OCI-LY1 (cell line): ENCODE results near the gene LSP1.

Experiments
- H2AFZ ChIP-seq: fragments of 200-600 bp; sonication (generic), shearing (Covaris generic); 2 replicates; pipeline ENCODE4 v1.6.0; 2014; ENCODE audit warnings: antibody characterized with exemption, mild to moderate bottlenecking, low read length
- H3F3A ChIP-seq: fragments of 200-600 bp; sonication (generic), shearing (Covaris generic); 2 replicates; pipeline ENCODE4 v1.6.0; 2014; ENCODE audit warnings: mild to moderate bottlenecking, antibody characterized with exemption, low read length, moderate library complexity; ENCODE audit not compliant: insufficient read depth
- H3K27ac ChIP-seq: fragments of 200-600 bp; sonication (generic); 2 replicates; pipeline ENCODE4 v1.5.1; 2014; ENCODE audit warnings: low read length, mixed run types, mild to moderate bottlenecking, low read depth; ENCODE audit not compliant: poor library complexity, severe bottlenecking
- H3K27me3 ChIP-seq: fragments of 200-600 bp; sonication (generic); 2 replicates; pipeline ENCODE4 v1.6.0; 2014; ENCODE audit warnings: antibody characterized with exemption, mild to moderate bottlenecking, low read length, moderate library complexity; ENCODE audit not compliant: insufficient read depth
- H3K36me3 ChIP-seq: fragments of 200-600 bp; sonication (generic); 2 replicates; pipeline ENCODE4 v1.6.1; 2014; ENCODE audit warnings: mild to moderate bottlenecking, antibody characterized with exemption, low read length, moderate library complexity, mixed read lengths; ENCODE audit not compliant: insufficient read depth
- H3K4me1 ChIP-seq: fragments of 200-600 bp; sonication (generic); 2 replicates; pipeline ENCODE4 v1.5.1; 2014; ENCODE audit warnings: mild to moderate bottlenecking, low read length, moderate library complexity; ENCODE audit not compliant: insufficient read depth, severe bottlenecking
- H3K4me2 ChIP-seq: fragments of 200-600 bp; sonication (generic), shearing (Covaris generic); 2 replicates; pipeline ENCODE4 v1.6.1; 2014; ENCODE audit warnings: low read length
- H3K4me3 ChIP-seq: fragments of 200-600 bp; sonication (generic); 2 replicates; pipeline ENCODE4 v1.5.1; 2014; ENCODE audit warnings: low read length, low read depth, mild to moderate bottlenecking, mixed read lengths; ENCODE audit not compliant: poor library complexity, severe bottlenecking
- H3K79me2 ChIP-seq: fragments of 200-600 bp; shearing (Covaris generic); 2 replicates; pipeline ENCODE4 v1.6.1; 2016; ENCODE audit warnings: mixed run types, low read length, mixed read lengths; ENCODE audit not compliant: insufficient read depth
- H3K9ac ChIP-seq: fragments of 200-600 bp; sonication (generic), shearing (Covaris generic); 2 replicates; pipeline ENCODE4 v1.6.1; 2014; ENCODE audit warnings: mild to moderate bottlenecking, low read length, mixed read lengths
- H3K9me2 ChIP-seq: fragments of 200-600 bp; sonication (generic), shearing (Covaris generic); 2 replicates; pipeline ENCODE4 v1.6.1; 2014; ENCODE audit warnings: low read depth, mild to moderate bottlenecking, low read length, mixed read lengths
- H3K9me3 ChIP-seq: fragments of 200-600 bp; shearing (Covaris generic); 2 replicates; pipeline ENCODE4 v1.6.1; 2014; ENCODE audit warnings: low read length, mixed read lengths
- H4K20me1 ChIP-seq: fragments of 200-600 bp; sonication (generic), shearing (Covaris generic); 2 replicates; pipeline ENCODE4 v1.6.0; 2016; ENCODE audit warnings: mild to moderate bottlenecking, low read length; ENCODE audit not compliant: insufficient read depth
- EZH2 ChIP-seq: fragments of 200-600 bp; sonication (generic), shearing (Covaris generic); IDR thresholded peaks from 2 replicates; pipeline ENCODE4 v1.8.0; 2017; ENCODE audit warnings: borderline replicate concordance, mixed run types, mild to moderate bottlenecking, antibody characterized with exemption, low read length, moderate library complexity, mixed read lengths
- TF ChIP-seq, protein P1 (sequence below): fragments of 200-600 bp; sonication (generic), shearing (Covaris generic); IDR thresholded peaks from 2 replicates; pipeline ENCODE4 v1.5.1; 2017; ENCODE audit warnings: mild to moderate bottlenecking, antibody characterized with exemption, low read length, moderate library complexity, mixed read lengths

The LSP1 gene

DNA sequence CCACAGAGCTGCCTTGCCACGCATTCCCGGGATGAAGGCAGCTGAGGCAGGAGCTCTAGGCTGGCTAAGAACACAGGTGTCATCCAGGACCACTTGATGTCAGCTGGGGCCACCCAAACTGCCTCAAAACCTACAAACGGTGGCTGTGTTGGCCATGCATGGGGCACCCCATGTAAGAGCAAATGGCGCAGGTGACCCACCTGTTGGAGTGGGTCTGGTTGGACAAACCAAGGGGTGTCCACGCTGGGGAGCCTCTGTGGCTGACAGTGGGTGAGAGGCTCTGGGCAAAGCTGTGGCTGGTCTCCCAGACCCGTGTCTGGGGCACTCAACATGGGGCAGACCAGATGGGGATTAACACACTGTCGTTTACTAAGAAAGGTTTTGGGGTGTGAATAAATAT is 37.1 kb upstream of the LSP1 start:
- H4K20me1 ChIP-seq: no peaks in the 10 kb centered on the region
- no peaks in the 10 kb centered on the region for H3K4me1 ChIP-seq
- no peaks in the 10 kb centered on the region for H3K9me3 ChIP-seq
- no peak overlapping the region for H3K4me2 ChIP-seq
- H2AFZ ChIP-seq: no peak overlapping the region
- H3F3A ChIP-seq: no peaks in the 10 kb centered on the region
- H3K27ac ChIP-seq: no peak overlapping the region
- H3K9me2 ChIP-seq: no peaks in the 10 kb centered on the region
- H3K36me3 ChIP-seq: no peaks in the 10 kb centered on the region
- H3K79me2 ChIP-seq: no peaks in the 10 kb centered on the region
- peaks cover 12% of the 10 kb centered on the region; the same call in 1 of the 2 replicates for H3K27me3 ChIP-seq
- TF ChIP-seq, protein P1, sequence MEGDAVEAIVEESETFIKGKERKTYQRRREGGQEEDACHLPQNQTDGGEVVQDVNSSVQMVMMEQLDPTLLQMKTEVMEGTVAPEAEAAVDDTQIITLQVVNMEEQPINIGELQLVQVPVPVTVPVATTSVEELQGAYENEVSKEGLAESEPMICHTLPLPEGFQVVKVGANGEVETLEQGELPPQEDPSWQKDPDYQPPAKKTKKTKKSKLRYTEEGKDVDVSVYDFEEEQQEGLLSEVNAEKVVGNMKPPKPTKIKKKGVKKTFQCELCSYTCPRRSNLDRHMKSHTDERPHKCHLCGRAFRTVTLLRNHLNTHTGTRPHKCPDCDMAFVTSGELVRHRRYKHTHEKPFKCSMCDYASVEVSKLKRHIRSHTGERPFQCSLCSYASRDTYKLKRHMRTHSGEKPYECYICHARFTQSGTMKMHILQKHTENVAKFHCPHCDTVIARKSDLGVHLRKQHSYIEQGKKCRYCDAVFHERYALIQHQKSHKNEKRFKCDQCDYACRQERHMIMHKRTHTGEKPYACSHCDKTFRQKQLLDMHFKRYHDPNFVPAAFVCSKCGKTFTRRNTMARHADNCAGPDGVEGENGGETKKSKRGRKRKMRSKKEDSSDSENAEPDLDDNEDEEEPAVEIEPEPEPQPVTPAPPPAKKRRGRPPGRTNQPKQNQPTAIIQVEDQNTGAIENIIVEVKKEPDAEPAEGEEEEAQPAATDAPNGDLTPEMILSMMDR: no peak
- no peak for TF ChIP-seq EZH2
- no peak overlapping the region for H3K9ac ChIP-seq
- H3K4me3 ChIP-seq: no peak overlapping the region

DNA sequence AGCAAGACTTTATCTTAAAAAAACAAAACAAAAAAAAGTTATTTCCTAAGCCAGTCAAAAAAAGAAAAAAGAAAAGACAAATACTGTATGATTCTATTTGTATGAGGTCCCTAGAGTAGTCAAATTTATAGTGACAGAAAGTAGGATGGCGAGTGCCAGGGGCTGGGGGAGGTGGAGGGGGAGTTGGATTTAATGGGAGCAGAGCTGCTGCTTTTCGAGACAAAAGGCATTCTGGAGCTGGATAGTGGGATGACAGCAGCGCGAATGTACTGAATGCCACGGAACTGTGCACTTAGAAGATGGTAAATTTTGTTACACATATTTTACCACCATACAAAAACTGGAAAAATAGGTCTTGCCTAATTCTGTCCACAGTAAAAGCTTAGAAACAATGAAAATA is 35.9 kb upstream of the LSP1 start:
- H3K4me2 ChIP-seq: no peak overlapping the region
- H4K20me1 ChIP-seq: no peaks in the 10 kb centered on the region
- no peaks in the 10 kb centered on the region for H3K79me2 ChIP-seq
- no peak overlapping the region for H3K9ac ChIP-seq
- H3K4me1 ChIP-seq: no peaks in the 10 kb centered on the region
- no peak overlapping the region for H3K27ac ChIP-seq
- peaks cover 12% of the 10 kb centered on the region; the same call in 1 of the 2 replicates for H3K27me3 ChIP-seq
- no peak for TF ChIP-seq EZH2
- TF ChIP-seq, protein P1: no peak
- H3K9me3 ChIP-seq: no peaks in the 10 kb centered on the region
- H3F3A ChIP-seq: no peaks in the 10 kb centered on the region
- H3K4me3 ChIP-seq: no peak overlapping the region
- H2AFZ ChIP-seq: no peak overlapping the region
- no peaks in the 10 kb centered on the region for H3K9me2 ChIP-seq
- no peaks in the 10 kb centered on the region for H3K36me3 ChIP-seq

DNA sequence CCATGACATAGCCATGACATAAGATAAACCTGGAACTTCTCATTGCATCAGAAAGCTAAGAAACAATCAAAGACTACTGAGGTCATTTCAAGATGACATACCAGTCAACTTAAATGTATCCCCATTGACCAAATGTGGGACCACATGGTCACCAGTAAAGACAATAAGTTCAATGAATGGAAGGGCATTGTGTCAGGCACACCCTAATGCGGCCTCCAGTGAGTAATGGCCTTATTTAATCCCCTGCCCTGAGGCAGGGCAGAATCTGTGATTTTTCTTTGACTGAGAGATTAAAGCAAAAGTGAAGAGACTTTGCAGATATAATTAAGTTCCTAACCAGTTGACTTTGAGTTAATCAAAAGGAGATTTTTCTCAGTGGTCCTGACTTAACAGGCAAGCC is 35.4 kb upstream of the LSP1 start:
- no peak overlapping the region for H3K4me2 ChIP-seq
- no peak overlapping the region for H3K4me3 ChIP-seq
- H3K36me3 ChIP-seq: no peaks in the 10 kb centered on the region
- H3F3A ChIP-seq: no peaks in the 10 kb centered on the region
- no peaks in the 10 kb centered on the region for H3K9me2 ChIP-seq
- no peak overlapping the region for H2AFZ ChIP-seq
- TF ChIP-seq, protein P1: no peak
- no peak for TF ChIP-seq EZH2
- H3K9me3 ChIP-seq: no peaks in the 10 kb centered on the region
- no peaks in the 10 kb centered on the region for H3K79me2 ChIP-seq
- no peaks in the 10 kb centered on the region for H3K4me1 ChIP-seq
- no peak overlapping the region for H3K9ac ChIP-seq
- H3K27ac ChIP-seq: no peak overlapping the region
- peaks cover 12% of the 10 kb centered on the region; the same call in 1 of the 2 replicates for H3K27me3 ChIP-seq
- no peaks in the 10 kb centered on the region for H4K20me1 ChIP-seq
